Measurements from ENCODE around the gene YIPF2.
"Not testable (repeated sequence)": the region's sequence is repeated elsewhere in the genome, so short reads cannot be mapped to it uniquely, and the experiment has no call there.

The YIPF2 gene

GRCh38 chr19:10928563-10929401 lies at the start of gene YIPF2, which contains the start of gene TIMM29:
TSS of gene YIPF2 (minus strand) at chr19:10928639. CDS start at chr19:10928410, 229 bp downstream.
TSS of gene TIMM29 (plus strand) at chr19:10928811. CDS start at chr19:10928823, 12 bp downstream.
- FAIRE-seq = peak; percentile 28
- DNase-seq (ENCODE audit: insufficient read length, low spot score) = peak; percentile 99

DNA sequence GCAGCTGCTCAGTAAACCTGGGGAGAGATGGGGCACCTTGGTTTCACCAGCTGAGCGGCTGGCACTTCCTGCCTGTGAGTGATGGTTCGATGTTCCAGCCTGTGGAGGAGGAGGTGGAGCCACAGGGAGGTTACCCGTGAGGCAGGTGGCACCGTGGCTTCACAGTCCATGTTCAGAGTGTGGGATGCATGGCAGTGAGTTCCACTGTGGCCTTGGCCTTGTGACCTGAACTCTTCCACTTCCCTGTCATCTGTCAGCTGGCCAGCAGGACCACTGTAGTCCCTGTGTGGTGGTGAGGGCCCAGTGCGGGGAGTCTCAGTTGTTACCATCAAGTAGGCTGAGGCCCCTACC lies 49.3 kb upstream of the YIPF2 start:
- FAIRE-seq = peak; percentile 73
- DNase-seq (ENCODE audit: insufficient read length, low spot score) = no peak

- FAIRE-seq (peak; percentile 9), DNase-seq (ENCODE audit: insufficient read length, low spot score) (no peak)
Measured at GRCh38 chr19:10976131-10976892, 47.9 kb upstream of the YIPF2 start.

DNA sequence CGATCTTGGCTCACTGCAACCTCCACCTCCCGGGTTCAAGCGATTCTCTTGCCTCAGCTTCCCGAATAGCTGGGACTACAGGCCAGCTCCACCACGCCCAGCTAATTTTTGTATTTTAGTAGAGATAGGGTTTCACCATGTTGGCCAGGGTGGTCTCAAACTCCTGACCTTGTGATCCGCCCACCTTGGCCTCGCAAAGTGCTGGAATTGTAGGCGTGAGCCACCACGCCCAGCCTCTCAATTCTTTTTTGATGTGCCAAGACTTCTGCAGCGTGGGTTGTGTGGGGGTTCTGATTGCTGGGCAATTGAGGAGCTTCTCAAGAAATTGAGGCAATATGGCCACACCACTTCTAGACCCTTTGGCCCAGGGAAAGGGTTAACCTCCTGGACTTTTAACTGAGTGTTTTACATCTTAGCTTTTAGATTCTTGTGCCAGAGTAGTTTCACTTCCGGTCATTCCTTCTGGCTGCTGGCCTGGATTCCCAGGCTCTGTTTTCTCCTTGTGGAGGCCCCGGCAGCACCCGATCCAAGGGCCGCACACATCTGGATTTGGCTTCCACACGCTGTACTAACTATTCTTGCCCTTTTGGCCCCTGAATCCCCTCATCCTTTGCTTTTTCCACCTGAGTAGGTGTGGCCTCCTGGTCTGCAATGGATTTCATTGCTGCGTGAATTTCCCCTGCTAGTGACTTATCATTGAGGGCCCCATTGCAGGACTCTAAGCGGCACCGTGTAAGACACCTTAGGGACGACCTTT lies 47.1 kb upstream of the YIPF2 start:
- DNase-seq (ENCODE audit: insufficient read length, low spot score) = no peak
- FAIRE-seq = no peak

- DNase-seq (ENCODE audit: insufficient read length, low spot score) (no peak), FAIRE-seq (no peak)
Measured at GRCh38 chr19:10971107-10971726, 42.8 kb upstream of the YIPF2 start.

DNA sequence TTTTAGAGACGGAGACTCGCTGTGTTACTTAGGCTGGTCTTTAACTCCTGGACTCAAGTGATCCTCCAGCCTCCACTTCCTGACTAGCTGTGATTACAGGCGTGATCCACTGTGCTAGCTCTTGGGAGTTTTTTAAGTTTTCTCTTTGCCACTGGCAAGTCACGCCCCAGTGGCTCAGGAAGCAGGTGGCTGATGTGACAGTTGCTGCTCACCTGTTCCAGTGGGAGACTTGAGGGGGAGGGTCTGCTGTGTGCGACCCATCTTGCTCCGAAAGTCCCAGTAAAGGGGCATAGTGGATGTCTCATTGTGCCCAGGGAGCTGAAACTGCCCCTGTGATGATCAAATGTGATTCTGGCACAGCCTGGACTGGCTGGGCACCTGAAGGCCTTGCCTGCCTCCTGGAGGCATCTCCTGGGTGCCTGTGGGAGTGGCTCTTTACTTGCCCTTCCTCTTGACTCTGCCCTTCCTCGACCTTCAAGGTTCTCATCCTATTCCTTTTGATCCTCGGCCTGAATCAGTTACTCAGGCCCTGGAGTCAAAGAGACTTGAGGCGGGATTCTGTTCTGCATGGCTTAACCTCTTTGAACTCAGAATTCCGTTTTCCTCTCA lies 40.2 kb upstream of the YIPF2 start:
- no peak for DNase-seq (ENCODE audit: insufficient read length, low spot score)
- no peak for FAIRE-seq

DNA sequence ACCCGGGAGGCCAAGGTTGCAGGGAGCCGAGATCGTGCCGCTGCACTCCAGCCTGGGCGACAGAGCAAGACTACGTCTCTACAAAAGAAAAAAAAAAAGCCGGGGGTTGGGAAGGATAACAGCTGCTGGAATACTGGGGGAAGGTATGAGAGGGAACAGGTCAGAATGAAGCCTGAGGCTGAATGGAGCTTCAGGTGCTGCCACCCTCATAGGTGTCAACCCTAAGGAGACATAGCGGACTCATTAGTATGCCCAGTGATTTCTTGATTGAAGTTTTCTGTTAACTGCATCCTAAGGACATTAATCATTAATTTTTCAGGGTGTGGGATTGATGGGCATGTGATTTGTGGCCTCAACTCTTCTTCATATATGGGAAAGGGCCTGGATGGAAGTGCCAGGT lies 38.4 kb upstream of the YIPF2 start:
- FAIRE-seq (no peak), DNase-seq (ENCODE audit: insufficient read length, low spot score) (no peak)

DNA sequence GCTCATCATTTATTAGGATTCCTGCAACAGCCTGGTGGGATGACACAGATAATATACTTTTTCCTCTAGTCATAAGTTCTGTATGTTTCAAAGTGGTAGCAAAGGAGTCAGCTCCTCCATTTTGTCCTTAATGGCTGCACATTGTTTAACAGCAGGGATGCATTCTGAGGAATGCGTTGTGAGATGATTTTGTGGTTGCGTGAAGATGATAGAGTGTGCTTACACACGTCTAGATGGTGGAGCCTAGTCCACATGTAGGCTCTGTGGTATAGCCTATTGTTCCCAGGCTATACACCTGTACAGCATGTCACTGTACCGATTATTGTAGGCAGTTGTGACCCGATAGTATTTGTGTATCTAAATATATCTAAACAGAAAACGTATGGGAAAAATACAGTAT lies 37.0 kb upstream of the YIPF2 start:
- FAIRE-seq (no peak), DNase-seq (ENCODE audit: insufficient read length, low spot score) (no peak)

- FAIRE-seq (no peak), DNase-seq (ENCODE audit: insufficient read length, low spot score) (no peak)
Measured at GRCh38 chr19:10964903-10965302, 36.5 kb upstream of the YIPF2 start.

DNA sequence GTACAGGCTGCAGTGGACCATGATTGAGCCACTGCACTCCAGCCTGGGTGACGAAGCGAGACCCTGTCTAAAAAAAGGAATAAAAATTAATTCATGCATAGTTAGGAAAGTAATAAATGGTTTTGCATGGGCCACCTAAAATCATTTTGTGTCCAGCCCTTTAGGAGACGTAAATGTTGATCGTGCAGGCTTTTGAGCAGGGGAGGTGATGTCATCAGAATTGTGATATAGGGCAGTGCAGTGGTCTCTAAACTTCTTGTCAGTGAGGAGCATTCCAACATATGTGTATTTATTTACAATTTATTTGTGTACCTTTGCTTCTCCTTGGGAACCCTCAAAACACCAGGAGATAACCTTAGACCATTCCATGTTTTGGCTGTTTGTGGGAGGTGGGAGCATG lies 35.4 kb upstream of the YIPF2 start:
- DNase-seq (ENCODE audit: insufficient read length, low spot score) (no peak), FAIRE-seq (no peak)

GRCh38 chr19:10962863-10963262 lies 34.4 kb upstream of the YIPF2 start:
- no peak for DNase-seq (ENCODE audit: insufficient read length, low spot score)
- FAIRE-seq = no peak

GRCh38 chr19:10961073-10961860 lies 32.8 kb upstream of the YIPF2 start:
- FAIRE-seq = no peak
- DNase-seq (ENCODE audit: insufficient read length, low spot score) = peak; percentile 57

GRCh38 chr19:10960314-10961072 lies 32.1 kb upstream of the YIPF2 start, which contains the start of gene SMARCA4:
TSS of gene SMARCA4 (plus strand) at chr19:10961030. CDS start at chr19:10984152, 23,122 bp downstream.
- DNase-seq (ENCODE audit: insufficient read length, low spot score) (peak; percentile 100), FAIRE-seq (peak; percentile 99)

DNA sequence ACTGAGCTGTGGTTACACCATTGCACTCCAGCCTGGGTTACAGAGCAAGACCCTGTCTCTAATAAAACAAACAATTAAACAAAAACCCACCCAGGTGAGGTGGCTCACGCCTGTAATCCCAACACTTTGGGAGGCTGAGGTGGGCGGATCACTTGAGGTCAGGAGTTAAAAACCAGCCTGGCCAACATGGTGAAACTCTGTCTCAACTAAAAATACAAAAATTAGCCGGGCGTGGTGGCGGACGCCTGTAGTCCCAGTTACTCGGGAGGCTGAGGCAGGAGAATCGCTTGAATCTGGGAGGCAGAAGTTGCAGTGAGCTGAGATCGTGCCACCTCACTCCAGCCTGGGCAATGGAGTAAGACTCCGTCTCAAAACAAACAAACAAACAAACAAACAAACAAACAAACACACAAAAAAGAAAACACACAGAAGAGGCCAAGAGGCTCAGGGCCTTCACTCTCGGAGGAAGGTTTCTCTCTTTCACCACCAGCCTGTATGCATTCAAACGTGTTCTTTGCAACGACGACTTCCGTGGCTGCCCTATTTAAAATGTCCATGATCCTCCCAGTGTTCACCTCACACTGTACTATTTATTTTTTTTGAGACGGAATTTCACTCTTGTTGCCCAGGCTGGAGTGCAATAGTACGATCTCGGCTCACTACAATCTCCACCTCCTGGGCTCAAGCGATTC lies 31.0 kb upstream of the YIPF2 start:
- FAIRE-seq; DNase-seq (ENCODE audit: insufficient read length, low spot score): not testable (repeated sequence)

GRCh38 chr19:10952809-10953208 lies 24.4 kb upstream of the YIPF2 start:
- FAIRE-seq (no peak), DNase-seq (ENCODE audit: insufficient read length, low spot score) (no peak)

DNA sequence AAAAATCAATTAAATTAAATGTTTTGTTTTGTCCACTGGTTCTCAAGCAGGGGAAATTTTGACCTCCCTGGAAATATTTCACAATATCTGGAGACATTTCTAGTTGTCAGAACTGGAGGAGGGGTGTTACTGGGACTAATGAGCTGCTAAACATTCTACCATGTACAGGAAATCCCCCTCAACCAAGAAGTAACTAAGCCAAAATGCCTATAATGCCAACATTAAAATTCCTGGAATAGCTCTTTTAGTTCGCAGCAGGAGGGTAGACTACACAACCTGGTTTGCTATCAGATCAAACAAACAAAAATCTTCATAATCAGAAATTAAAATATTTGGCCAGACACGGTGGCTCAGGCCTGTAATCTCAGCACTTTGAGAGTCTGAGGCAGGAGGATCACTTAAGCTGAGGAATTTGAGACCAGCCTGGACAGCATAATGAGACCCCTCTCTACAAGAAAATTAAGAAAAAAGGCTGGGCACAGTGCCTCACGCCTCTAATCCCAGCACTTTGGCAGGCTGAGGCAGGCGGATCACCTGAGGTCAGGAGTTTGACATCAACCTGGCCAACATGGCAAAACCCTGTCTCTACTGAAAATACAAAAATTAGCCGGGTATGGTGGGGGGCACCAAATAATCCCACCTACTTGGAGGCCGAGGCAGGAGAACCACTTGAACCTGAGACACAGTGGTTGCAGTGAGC lies 18.7 kb upstream of the YIPF2 start:
- FAIRE-seq (peak; percentile 4), DNase-seq (ENCODE audit: insufficient read length, low spot score) (peak; percentile 65)

DNA sequence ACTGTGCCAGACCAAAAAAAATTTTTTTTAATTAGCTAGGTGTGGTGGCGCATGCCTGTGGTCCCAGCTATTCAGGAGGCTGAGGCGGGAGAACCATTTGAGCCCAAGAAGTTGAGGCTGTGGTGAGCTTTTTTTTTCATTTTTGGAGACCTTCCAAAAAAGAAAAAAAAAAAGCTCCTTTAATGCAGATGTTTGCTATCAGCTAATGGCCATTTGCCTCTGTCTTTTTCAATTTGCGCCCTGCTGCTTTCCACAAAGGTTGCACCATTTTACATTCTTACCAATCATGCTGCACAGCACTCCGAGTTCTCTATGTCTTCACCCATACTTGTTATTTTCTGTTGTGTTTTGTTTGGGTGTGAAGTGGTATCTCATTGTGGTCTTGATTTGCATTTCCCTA lies 16.8 kb upstream of the YIPF2 start:
- no peak for DNase-seq (ENCODE audit: insufficient read length, low spot score)
- FAIRE-seq = no peak
